Stimulated activated CD8-positive, alpha-beta memory T cell treated with anti-CD3 and anti-CD28 coated beads, Interleukin-2, amount 100 ng/mL, for 48 hours (primary cell): ENCODE data around the gene STAB1.
A peak's percentile ranks its signal among the peaks of the same experiment; 100 is the strongest.

ENCODE experiments used
- DNase-seq, 2 donors: peaks; one replicate each; pipeline ENCODE4 v3.0.0-alpha.2; 2020; ENCODE audit warnings: low read depth in 2 of 2

The STAB1 gene

DNA sequence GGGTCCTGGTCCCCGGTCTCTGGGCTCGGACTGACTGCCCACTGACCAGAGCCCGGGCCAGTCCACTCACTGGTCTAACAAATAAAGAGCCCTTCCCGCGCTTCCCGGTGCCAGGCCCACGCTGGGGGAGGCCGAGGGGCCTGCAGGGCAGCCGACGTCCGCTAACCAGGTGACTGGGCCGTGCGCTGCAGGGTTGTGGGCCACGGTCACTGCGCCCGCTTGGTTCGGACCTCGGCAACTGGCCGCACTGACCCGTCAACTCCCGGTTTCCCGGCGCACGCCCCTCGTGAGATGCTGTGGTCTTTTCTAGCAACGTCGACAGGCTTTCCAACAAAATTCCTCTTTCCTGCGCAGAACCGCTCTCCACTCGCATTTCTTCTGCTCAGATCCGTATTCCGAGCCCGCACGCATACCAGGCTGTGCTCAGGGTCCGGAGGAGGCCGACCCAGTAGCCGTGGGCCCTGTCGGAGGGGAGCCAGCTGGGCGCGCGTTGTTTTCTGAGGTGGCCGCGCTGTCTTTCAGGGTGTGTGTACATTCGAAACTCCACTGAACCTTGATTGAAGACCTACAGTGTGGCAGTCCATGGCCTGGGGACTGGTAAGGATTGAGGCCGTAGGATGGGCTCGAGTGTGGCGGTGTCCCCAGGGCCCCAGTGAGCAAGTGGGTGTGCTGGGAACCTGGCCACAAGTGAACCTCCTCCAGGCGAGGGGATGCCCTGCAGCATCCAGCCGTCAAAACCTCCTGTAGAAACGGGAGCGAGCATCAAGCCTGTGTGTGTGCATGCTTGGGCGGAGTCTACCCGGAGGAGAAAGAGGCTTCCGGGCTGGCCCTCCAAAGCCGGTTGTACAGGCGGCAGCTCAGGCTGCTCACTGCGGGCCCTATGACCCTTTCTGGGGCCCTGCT is 39.4 kb downstream of the STAB1 start:
- no peak for DNase-seq

DNA sequence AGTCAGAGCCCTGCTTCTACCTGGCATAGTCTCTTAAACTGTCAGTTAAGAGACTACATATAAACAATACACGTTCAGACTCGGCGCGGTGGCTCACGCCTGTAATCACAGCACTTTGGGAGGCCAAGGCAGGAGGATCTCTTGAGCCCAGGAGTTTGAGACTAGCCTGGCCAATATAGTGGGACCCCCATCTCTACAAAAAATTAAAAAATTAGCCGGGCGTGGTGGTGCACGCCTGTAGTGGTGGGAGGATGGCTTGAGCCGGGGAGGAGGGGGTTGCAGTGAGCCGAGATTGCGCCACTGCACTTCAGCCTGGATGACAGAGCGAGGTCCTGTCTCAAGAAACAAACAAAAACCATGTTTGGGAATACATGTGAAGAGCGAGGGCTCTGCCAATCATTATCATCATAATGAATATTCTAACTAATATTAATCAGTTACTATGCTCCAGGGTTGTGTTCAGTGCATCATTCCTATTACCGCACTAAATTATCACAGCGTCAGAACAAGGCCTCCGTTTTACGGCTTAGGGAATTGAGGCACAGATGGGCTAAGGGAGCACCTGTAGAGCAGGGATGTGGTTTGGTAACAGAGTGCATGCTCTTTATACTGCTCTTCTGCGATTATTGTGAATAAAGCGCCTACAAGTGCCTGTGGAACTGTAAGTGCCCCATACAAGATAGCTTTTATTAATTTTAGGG is 40.4 kb downstream of the STAB1 start:
- DNase-seq: no peak

DNA sequence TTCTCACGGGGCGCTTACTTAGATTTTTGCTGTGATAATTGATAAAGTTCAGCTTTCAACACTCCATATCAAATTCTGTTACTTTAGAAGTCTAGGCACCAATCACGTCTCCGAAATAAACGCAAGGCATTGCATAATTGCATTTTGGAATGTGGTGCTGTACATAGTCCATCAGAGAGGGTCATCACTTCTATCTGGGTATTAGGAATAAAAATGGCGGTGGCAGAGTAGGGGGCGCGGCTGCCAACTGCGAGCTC is 40.9 kb downstream of the STAB1 start:
- no peak for DNase-seq

DNA sequence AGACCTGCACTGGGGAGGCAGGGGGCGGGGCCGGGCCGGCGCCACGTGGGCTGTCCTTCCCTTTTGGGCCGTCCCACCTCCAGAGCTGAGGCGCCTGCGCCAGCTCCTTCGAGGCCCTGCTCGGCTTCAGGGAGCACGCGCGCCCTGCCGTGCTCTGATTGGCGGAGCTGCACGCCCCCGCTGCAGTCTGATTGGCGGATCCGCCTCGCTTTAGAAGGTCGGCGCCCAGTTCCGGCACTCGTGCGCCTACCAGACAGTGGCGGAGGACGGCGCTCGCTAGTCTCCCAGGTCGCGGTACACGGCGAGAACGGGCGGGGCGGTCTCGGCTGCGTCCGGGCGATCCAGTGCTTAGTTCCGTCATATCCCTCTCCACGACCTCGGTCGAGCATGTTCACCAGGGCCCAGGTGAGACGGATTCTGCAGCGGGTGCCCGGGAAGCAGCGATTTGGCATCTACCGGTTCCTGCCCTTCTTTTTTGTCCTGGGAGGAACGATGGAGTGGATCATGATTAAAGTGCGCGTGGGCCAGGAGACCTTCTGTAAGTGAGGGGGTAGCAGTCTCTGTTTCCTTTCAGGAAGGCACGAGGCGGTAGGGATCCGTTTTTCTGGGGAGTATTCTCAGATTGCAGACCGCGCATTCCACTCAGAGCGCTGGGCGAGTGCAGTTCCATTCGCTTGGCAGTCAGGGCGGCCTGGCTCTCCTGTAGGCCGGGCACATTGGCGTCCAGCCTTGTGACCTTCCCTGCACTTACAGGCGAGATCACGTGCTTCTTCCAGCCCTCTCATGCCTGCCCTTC is 41.4 kb downstream of the STAB1 start, which contains the start of gene UQCC5:
TSS of gene UQCC5 (plus strand) at position 237 of the 796 bp plus-strand sequence. CDS start at position 388, 151 bp downstream.
- DNase-seq: peak; percentile 95 to 96

DNA sequence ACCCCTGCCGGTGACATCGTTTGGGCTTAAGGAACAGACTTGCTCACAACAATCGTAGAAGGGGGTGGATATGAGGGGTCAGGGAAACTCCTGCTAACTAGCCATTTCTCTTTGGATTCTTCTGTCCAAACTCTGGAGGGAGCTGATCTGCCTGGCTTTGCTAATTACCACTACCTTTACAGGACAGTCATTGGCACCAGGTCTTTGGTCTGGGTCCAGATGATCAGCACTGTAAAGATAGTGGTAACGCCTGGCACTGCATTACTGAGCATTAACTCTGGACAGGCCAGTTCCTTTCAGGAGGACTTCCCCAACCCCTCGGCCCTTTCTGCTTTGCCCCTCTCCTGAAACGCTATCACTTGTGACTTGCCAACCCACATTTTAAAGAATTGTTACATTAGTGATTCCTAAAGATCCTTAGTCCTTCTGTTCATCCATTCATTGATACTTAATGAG is 42.1 kb downstream of the STAB1 start:
- DNase-seq: no peak

DNA sequence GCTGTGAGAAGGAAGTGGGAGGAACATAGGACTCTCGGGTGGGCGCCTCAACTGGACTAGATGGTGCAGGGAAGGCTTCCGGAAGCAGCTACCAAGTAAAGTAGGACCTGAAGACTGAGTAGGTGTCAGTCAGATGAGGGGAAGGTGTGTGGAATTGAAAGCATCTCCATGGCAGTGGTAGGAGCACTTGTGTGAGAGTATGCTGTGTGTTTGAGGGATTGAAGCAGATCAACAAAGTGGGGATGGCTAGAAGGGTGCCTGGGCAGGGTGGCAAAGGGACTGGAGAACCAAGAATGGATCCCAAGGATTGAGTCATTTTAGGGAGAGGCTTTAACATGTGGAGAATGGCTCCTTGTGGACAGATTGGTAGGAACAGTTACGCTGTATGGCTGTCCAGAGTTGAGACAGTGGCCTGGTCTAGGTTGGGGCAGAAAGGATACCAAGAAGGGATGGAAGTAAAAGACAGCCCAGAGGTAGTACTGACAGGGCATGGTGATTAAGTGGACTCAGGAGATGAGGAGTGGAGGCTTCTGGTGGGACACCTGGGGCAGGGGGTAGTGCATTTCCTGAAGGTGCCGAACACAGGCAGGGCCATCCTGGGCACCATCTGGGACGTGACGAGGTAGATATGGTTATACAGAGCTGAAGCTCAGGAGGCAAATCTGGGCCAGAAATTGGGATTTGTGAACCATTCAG is 42.7 kb downstream of the STAB1 start:
- no peak for DNase-seq

DNA sequence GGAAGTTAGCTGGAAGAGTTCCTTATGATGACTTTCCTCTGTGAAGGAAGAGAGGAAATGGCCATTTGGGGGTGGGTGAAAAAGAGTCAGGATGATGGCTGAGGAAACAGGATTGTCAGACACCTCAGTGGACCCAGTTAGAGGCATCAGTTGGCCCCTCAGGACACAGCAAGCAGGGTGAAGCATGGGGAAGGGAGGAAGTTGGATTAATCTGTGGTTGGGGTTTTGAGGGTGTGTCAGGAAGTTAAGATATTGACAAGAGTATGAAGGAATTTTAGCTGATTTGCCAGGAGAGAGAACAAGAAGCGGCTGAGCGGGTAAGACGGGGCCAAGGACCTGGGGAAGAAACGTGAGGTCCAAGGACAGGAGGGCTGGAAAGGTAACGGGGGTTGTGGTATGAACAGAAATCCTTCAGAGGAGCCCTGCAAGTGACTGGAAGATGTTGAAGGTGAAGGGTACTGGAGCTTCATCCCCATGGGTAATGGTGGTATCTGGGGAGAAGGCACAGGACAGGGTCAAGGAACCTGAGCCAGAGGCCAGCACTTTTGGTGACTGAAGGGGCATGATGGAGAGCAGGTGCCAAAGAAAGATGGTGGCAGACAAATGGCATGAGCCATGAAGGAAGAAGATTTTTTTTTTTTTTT is 44.0 kb downstream of the STAB1 start:
- DNase-seq: no peak

DNA sequence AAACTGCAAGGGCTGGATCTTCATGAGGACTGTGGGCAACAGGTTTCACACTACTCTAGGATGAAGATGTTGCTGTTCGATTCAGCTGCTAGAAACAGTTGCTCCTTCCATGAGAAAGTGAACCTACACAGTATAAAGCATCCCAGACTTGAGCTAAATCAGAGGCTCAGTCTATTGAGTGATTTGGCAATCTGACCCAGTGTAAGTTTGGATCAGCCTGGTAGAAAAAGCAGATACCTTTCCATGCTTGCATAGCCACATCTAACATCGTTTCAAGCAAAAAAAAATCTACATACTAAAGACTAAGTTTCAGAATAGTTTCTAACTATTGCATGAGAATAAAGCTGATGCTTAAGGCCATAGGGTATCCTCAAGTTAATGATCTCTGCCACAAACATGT is 45.9 kb downstream of the STAB1 start:
- no peak for DNase-seq

DNA sequence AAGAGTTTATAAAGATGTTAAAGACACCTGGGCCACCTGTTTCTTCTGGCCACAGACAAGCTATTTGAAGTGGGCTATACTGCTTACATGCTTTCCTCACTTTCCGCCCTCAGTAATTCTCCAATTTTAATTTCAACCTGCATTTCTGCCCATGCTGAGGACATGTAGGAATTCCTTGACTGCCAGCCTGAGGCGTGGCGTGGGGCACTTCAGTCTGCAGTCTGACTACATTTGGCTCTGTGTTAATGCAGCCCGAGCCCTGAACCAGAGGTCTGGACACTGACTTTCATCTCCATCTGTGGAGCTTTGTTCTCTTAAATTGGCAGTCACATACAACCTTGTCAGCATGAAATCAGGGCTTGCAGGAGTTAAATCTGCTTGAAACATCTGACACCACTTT is 49.8 kb downstream of the STAB1 start:
- no peak for DNase-seq

DNA sequence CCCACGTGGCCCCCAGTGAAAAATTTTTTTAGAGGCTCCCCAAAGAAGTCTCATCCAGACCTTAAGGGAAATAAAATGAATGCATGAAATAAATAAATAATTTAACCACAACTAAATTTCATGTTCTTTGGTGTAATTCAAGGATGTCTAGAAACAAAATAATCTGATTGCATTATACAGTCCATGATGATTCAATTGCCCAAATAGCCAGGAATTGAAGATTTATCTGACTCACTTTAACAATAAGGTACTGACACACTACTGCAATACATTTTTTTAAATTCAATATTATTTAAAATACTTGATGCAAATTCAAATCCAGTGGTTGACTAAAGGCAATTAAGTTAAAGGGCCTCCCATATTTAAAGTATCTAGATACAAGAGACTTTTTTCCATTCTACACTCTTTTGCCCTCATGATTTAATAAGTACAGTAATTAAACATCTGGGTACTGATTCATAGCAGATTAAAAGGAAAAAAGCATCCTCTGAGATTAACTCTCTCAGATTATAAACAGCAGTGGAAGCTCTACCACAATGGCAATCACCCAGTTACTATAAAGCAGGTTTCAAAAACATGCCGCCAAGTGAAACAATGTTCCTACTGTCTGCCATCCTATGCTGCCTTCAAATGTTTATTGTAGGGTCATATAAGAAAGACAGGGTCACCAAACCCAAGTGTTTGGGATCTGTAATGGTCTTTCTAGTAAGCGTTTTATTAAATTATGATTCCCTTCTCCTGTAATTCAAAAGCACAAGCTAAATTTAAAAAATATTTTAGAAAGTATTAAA is 51.2 kb downstream of the STAB1 start:
- DNase-seq: no peak

DNA sequence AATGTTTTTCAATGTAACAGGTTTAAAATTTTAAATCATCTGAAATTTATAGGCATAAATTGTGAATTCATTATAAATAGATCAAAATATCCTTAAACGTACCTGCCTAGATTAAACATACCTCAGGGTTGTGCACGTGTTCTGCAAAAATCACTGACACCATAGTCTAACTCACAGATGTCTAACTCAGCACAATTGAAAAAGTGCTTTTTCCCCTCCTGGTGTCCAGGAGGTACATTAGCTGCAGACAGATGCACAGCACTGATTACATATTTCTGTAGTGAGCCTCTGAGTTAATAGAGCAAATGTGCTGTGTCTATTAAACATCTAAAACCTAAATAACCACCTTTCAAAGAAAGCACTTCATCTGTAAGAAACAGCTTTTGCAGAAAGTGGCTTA is 52.0 kb downstream of the STAB1 start:
- no peak for DNase-seq

DNA sequence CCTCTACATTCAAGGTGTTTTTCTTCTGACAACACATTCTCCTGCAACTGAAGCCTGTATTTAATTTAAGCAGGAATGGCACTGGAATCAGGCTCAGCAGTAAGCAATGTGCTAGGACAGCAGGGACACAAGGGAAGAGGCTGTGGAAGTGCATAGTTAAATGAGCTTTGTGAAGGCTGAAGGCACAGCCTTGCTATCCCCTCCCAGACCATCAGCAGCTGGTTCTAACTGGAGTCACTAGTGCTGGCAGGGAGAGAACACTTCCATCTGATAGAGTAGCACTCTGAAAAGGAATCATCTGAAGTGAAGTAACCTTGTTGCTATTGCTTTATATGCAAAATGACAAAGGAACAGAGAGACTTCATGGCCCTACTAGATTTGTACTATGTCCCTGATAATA is 56.0 kb downstream of the STAB1 start:
- DNase-seq: no peak

DNA sequence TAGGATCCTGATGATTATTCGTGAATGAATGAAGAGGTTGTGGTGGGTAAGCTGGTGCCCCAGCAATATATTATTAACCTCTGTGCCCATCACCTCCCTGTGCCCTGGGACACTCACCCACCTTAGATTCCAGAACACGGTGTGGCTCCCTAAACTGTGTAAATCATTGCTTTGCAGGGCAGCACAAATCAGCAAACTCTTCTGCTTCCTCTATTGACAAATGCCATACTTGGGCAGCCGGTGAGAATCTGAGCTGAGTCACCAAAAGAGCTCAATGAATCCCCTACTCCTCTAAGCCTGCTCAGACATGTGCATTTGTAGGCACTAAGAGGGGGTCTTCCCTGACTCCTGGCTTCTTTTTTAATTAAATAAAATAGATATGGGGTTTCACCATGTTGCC is 57.0 kb downstream of the STAB1 start:
- no peak for DNase-seq

DNA sequence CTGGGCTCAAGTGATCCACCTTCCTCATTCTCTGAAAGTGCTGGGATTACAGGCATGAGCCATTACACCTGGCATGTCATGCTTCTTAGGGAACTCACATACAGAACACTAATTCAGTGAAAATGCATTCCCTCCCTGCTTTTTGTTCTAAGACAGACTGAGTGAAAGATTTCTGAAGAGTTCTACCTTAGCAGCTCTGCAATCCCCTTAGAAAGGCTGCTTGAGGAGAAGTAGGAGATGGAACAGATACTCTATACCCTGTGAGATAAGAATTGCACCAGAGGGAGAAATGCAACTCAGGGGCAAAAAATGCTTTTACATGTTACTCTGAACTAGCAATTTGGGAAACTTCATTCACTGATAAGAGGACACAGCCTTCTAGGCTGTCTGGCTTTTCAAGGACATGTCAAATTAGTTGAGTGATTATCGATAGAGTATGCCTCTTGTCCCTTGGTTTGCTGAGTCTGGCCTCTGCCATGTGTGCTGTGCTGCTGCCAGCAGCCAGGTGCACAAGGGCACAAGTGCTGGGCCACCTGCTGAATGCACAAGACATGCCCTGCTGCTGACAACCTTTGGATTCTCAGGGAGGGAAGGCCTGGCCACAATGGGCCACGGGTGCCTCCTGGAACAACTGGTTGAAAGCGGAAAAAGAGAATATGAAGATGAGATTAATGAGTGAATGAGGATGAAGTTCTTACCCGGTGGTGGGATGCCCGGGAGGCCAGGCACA is 59.1 kb downstream of the STAB1 start:
- DNase-seq: no peak

DNA sequence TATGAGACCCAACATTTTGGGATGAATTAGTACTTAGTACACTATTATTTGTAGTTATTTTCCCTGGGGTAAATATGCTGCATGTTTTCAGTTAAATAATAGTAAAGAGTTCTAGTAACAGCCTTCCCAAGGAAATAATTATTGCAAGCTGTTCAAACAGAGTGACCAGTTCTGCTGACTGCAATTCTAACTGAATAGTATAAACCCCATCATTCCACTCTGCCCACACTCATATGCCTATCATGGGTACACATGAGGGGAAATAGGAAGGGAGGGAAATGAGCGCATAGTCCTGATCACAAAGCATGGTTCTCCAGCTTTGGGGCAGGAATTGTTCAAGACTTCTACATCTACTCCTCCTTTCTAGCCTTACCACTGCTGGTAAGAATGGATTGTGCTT is 59.9 kb downstream of the STAB1 start:
- DNase-seq: no peak

DNA sequence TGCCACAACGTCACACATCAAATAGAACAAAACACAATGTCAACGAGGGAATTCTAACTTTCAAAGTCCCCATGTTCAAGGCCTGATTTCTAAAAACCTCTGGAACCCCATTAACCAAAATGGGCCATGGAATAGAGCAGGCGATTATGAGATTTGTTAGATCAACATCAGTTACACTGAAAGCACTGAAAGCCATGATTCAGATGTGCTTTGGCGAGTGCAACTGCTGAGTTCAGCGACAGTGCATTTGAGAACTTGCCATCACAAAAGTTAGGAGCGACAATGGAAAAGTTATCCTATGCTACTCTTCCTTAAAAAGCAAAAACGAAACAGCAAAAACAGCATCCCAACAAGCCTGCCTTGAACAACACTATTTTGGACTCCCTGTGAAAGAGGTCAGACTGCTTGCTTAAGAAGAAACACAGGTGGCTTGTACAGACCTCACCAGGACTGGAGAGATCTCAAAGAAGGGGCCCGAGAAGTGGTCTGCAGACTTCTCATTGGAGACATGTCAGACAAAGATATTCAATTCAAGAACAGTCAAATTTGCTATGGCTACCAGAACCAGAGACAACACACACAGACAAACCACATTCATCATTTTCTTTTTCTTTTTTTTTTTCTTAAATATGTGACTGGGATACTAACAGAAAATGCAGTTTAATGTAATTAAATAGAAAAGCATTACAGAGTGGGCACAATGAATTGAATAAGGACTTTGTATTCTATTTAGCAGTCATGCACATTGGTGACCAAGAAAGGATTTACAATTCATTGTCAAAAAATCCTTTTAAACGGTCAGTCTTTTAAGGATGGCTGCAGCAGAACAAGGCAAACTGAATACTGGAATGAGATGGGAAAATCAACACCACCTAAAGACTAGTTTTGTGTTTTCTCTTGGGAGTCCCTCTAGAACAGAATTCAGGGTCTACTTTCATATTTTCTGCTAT is 62.1 kb downstream of the STAB1 start:
- DNase-seq: no peak

DNA sequence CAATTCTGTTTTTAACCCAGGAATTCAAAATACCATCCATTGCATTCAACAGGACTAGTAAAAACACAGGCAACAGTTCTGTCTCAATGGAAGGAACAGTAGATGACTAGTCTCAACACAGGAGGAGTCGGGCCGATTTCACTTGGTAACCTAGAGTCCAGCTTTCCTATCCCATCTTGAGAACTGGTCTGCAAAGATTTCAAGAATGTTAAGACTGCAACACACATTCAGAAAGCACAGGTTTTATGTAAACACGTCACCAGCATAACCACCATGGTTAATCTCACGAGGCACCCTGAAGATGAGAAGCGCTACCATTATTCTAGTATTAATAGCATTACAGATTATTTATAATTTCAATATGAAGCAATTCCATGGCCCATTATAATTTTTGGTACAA is 63.3 kb downstream of the STAB1 start:
- DNase-seq: no peak

DNA sequence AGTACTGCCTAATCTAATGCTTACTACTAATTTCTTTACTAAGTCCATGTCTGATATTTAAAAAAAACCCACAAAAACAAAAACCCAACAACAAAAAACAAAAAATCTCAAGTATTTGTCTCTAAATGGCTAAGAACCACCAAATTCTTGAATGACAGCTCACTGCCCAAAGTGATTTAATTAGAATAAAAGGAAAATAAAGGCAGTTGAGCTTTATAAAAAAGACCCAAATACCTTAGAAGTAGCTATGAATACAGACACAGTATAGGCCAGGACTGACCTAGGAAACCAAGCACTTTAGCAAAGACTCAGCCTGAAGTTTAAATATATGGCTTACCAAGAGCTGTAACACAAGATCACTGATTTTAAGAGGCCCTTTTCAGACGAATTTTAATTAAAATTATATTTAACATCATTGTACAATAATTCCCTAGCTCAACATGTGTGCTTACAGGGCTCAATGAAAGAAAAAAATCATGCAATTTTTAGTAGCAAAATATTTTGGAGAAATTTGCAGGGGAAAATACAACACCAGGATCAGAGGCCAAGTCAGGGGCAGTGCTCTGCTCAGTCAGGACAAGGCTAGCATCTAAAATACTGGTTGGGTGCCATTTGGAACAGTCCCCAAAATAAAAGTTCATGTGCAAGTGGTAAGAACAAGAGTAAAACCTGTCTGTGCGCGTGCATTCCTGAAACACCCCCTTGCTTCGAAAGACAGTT is 66.0 kb downstream of the STAB1 start:
- DNase-seq: no peak
